ENCODE measurements around the gene GRAMD1B.
A peak's percentile ranks its signal among the peaks of the same experiment; 100 is the strongest.

GRAMD1B gene

GRCh38 chr11:123409456-123410217 lies 20.4 kb upstream of the GRAMD1B start:
- DNase-seq, result no peak

GRCh38 chr11:123410218-123410549 lies 19.9 kb upstream of the GRAMD1B start:
- DNase-seq, result no peak

- peak; percentile 59 to 62 for DNase-seq
Measured at GRCh38 chr11:123413636-123414035, 16.4 kb upstream of the GRAMD1B start.

- peak; percentile 35 to 60 for DNase-seq
Measured at GRCh38 chr11:123416566-123416965, 13.5 kb upstream of the GRAMD1B start.

GRCh38 chr11:123418351-123419114 lies 11.5 kb upstream of the GRAMD1B start:
- no peak for DNase-seq

GRCh38 chr11:123419731-123420452 lies 10.2 kb upstream of the GRAMD1B start:
- DNase-seq, result no peak

GRCh38 chr11:123421589-123421988 lies 8.5 kb upstream of the GRAMD1B start:
- peak; percentile 76 to 93 for DNase-seq

GRCh38 chr11:123425367-123425766 lies 4.7 kb upstream of the GRAMD1B start:
- no peak for DNase-seq

GRCh38 chr11:123426789-123427188 lies 3.3 kb upstream of the GRAMD1B start:
- no peak for DNase-seq

- no peak for DNase-seq
Measured at GRCh38 chr11:123427405-123427804, 2.7 kb upstream of the GRAMD1B start.

- no peak for DNase-seq
Measured at GRCh38 chr11:123428116-123428715, 1.9 kb upstream of the GRAMD1B start.

GRCh38 chr11:123429336-123429735 lies 733 bp upstream of the GRAMD1B start:
- DNase-seq, result no peak

- DNase-seq, result peak; percentile 76 to 82
Measured at GRCh38 chr11:123430721-123431497, 840 bp downstream of the GRAMD1B start.

GRCh38 chr11:123431619-123432018 lies 1.6 kb downstream of the GRAMD1B start:
- no peak for DNase-seq

- peak in 1 of 2 donors; percentile 19 for DNase-seq
Measured at GRCh38 chr11:123434262-123434661, 4.2 kb downstream of the GRAMD1B start.

GRCh38 chr11:123434911-123435310 lies 4.8 kb downstream of the GRAMD1B start:
- peak; percentile 23 to 46 for DNase-seq

- no peak for DNase-seq
Measured at GRCh38 chr11:123437236-123437979, 7.3 kb downstream of the GRAMD1B start.

- DNase-seq, result no peak
Measured at GRCh38 chr11:123438131-123438627, 8.1 kb downstream of the GRAMD1B start.

- DNase-seq, result no peak
Measured at GRCh38 chr11:123439616-123440015, 9.5 kb downstream of the GRAMD1B start.

- DNase-seq, result no peak
Measured at GRCh38 chr11:123441161-123441560, 11.1 kb downstream of the GRAMD1B start.

Data from inflammatory macrophage (primary cell).